Aorta (tissue), 5 donors: ENCODE measurements around the gene CEND1. TPM values are rescaled to one million over a fixed set of nuclear protein-coding genes. Genes with fewer than 3 reads are reported as not detected.

Source experiments
- ATAC-seq: fragments of 200-7000 bp; cut with Tn5 transposase; one replicate; pipeline ENCODE4 v1.9.1; 2022; ENCODE audit warnings: moderate library complexity; ENCODE audit not compliant: low FRiP score
- DNase-seq, 2 donors: peaks; one replicate each; pipeline ENCODE4 v3.0.0-alpha.2; 2020
- H3K27ac ChIP-seq, 2 donors: one replicate each; pipeline ENCODE4 v1.5.1; 2013; ENCODE audit warnings: low read length in 2 of 2, mild to moderate bottlenecking in 2 of 2, moderate library complexity in 2 of 2, control low read depth in 1 of 2, inconsistent platforms in 1 of 2, low read depth in 1 of 2
- H3K27me3 ChIP-seq, 2 donors: one replicate each; pipeline ENCODE4 v1.6.1; 2013; ENCODE audit warnings: control low read depth in 1 of 2, low read length in 1 of 2, mild to moderate bottlenecking in 1 of 2, moderate library complexity in 1 of 2; ENCODE audit not compliant: insufficient read depth in 2 of 2, control insufficient read depth in 1 of 2
- H3K36me3 ChIP-seq, 2 donors: one replicate each; pipeline ENCODE4 v1.6.1; 2013; ENCODE audit warnings: control low read depth in 1 of 2, low read length in 1 of 2, mild to moderate bottlenecking in 1 of 2; ENCODE audit not compliant: insufficient read depth in 2 of 2, control insufficient read depth in 1 of 2
- H3K4me1 ChIP-seq, 2 donors: one replicate each; pipeline ENCODE4 v1.6.1; 2013; ENCODE audit warnings: low read length in 2 of 2, control low read depth in 1 of 2, mild to moderate bottlenecking in 1 of 2, moderate library complexity in 1 of 2; ENCODE audit not compliant: insufficient read depth in 2 of 2, control insufficient read depth in 1 of 2
- H3K4me3 ChIP-seq, 2 donors: one replicate each; pipeline ENCODE4 v1.5.1; 2013; ENCODE audit warnings: low read length in 2 of 2, control low read depth in 1 of 2, mild to moderate bottlenecking in 1 of 2
- H3K9me3 ChIP-seq: one replicate; pipeline ENCODE4 v1.6.1; 2013; ENCODE audit warnings: mild to moderate bottlenecking, low read length; ENCODE audit not compliant: control insufficient read depth
- WGBS, 2 donors: extraction: QIAGEN DNeasy Blood & Tissue Kit; methylation state at CpG; one replicate each; pipeline ENCODE4 v1.1.7; 2013; 5-methylcytosine and 5-hydroxymethylcytosine counted together
- intact Hi-C, 2 donors: fragments of 100-400 bp; cut with DNase I; formaldehyde crosslinking; loops; one replicate each; pipeline versions ENCODE4 v1.14.2 to v1.15.0; 2022
- long read RNA-seq, 2 donors: library from polyadenylated mRNA; unstranded; transcript quantifications; one replicate each; pipeline ENCODE4 v2.0.0, GENCODE V29; 2020 to 2021
- polyA plus RNA-seq, 2 donors: library from polyadenylated mRNA; stranded (reverse); fragments of 200-250 nt; gene quantifications; one replicate each; pipeline ENCODE4 v1.2.3, GENCODE V29; 2013
- total RNA-seq, 2 donors: library from RNA; stranded (reverse); fragmentation: NEBNext Ultra II Directional; extraction: Animal tissue kit (Norgen Biotek cat#: 25700); gene quantifications; one replicate each; pipeline ENCODE4 v1.2.1, GENCODE V29; 2021
- donor health status: healthy with polysubstance abuse.
- donor health status: Bipolar disorder and iron deficiency.
- donor health status: DM: no; HTN: no; CAD: no.
- donor health status: DM: no; HTN: no; CAD: no.
- donor health status: DM: yes; HTN: yes; CAD: no.

CEND1 gene
- total RNA-seq: not detected
- under 1 TPM in 1 of 2 donors, not detected in 1; 0.10 TPM for polyA plus RNA-seq
- long read RNA-seq, donor 1: 0 reads
- long read RNA-seq, donor 2: 0 reads

DNA sequence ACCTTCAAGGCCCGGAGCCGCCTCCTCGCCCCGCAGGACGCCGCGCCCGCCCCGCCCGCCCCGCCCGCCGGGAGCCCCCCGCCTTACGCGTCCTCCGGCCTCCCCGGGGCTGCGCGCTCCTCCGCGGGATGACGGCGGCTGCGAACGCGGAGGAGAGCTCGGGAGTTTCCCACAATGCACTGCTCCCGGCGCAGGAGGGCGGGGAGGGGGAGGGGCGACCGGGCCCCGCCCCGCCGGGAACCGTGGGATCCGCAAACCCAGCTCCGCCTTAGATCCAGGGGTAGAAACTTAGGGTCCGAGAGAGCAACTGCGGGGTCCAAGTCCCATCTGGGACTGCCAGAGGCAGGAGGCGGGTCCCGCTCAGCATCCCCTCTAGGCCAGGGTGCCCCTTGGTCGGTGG lies at the start of gene CEND1:
CEND1 (minus strand) TSS at position 148 of the 400 bp plus-strand sequence. CDS start 1,514 bp downstream, outside the sequence.
- WGBS, 2 donors: 3 to 5% methylated on average over 28 to 44 of the region's 44 CpGs
- Histone ChIP-seq H3K9me3 (no peaks in the 10 kb centered on the region), H3K4me3 (no peak within 1 kb of the TSS), H3K27ac (no peak within 1 kb of the TSS), H3K27me3 (no peaks in the 10 kb centered on the region), H3K36me3 (no peaks in the 10 kb centered on the region), H3K4me1 (no peaks in the 10 kb centered on the region)
- ATAC-seq (no peak), DNase-seq (no peak)
- intact Hi-C loops: no loop called here

DNA sequence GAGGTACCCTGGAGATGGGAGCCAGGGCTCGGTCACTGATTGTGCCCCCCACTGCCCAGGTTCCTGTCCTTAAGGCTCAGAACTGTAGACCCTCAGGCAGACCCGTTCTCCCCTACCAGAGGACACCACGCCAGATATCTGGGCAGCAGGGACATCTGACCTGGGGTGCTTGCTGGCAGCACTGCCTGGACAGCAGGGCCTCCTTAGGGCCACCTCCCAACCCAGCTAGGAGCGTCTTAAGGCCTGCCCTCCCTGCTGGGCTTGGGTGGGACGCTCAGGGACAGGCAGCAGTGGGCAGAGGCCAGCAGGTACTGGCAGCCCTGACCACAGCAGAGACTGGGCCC lies 49.4 kb upstream of the CEND1 start:
- no peak overlapping the region for H3K27ac ChIP-seq
- no peak for ATAC-seq
- H3K36me3 ChIP-seq: peaks cover 0 to 11% of the 10 kb centered on the region in 2 donors
- H3K27me3 ChIP-seq: peaks cover 0 to 2% of the 10 kb centered on the region in 2 donors
- H3K4me1 ChIP-seq: no peaks in the 10 kb centered on the region
- H3K9me3 ChIP-seq: no peaks in the 10 kb centered on the region
- no peak for DNase-seq
- H3K4me3 ChIP-seq: no peak overlapping the region
- WGBS, 2 donors: 73 to 76% methylated on average over 5 of the region's 5 CpGs
- intact Hi-C loops: no loop called here

DNA sequence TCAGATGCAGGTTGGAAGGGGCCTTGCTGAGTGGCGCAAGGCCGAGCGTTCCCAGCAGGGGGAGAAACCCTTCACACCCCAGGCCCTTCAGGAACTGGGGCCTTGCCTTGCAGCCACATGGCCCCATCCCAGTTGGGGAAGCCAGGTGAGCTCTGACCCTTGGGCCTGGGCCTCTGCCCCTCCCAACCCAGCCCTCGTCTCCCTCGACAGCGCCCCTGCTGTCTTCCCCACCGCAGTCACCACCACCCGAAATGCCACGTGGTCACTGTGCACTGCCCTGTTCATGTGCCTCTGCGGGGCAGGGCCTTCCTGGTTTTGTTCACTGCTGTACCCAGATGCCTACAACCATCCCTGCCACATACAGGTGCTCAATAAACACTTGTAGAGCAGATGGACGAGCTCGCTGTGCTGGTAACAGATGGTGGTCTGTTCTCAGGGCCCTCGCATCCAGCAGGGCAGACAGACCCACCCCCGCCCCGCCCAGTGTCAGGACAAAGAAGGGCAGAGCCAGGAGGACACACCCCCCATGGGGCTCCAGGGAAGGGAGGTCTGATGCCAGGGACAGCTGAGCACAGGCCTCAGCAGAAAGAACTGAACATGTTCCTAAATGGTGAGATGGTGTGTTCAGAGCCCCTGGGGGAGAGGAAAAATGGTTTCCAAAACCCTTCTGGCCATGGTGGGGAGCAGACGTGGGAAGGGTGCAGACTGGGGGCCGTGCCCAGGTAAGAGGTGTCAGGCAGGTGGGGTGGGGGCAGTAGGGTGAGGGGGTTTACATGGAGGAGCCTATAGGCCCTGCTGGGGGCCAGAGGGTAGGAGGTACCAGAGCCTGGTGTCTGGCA lies 48.8 kb upstream of the CEND1 start:
- no peaks in the 10 kb centered on the region for H3K4me1 ChIP-seq
- 36 to 37% methylated on average over 15 to 17 of the region's 17 CpGs for WGBS, 2 donors
- no peak for ATAC-seq

DNA sequence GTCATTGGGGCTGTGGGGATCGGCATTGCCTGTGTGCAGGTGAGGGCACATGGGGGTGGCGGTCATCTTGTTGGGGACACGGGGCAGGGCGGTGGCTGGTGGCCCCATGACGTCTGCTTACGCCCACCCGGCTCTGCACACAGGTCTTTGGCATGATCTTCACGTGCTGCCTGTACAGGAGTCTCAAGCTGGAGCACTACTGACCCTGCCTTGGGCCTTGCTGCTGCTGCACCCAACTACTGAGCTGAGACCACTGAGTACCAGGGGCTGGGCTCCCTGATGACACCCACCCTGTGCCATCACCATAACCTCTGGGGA lies 48.1 kb upstream of the CEND1 start:
- Histone ChIP-seq H3K9me3 (no peaks in the 10 kb centered on the region), H3K27me3 (peaks cover 0 to 2% of the 10 kb centered on the region in 2 donors), H3K4me1 (no peaks in the 10 kb centered on the region), H3K36me3 (peaks cover 0 to 11% of the 10 kb centered on the region in 2 donors), H3K4me3 (no peak overlapping the region), H3K27ac (no peak overlapping the region)
- no peak for DNase-seq
- 56 to 67% methylated on average over 8 of the region's 8 CpGs for WGBS, 2 donors
- ATAC-seq: no peak
- intact Hi-C loops: no loop called here

More for the DNA sequence above, 48.8 kb upstream of the CEND1 start:
- H3K27me3 ChIP-seq: peaks cover 0 to 2% of the 10 kb centered on the region in 2 donors
- no peak overlapping the region for H3K4me3 ChIP-seq
- no peaks in the 10 kb centered on the region for H3K9me3 ChIP-seq
- intact Hi-C loops: no loop called here
- H3K36me3 ChIP-seq: peaks cover 0 to 11% of the 10 kb centered on the region in 2 donors
- no peak for DNase-seq
- no peak overlapping the region for H3K27ac ChIP-seq

DNA sequence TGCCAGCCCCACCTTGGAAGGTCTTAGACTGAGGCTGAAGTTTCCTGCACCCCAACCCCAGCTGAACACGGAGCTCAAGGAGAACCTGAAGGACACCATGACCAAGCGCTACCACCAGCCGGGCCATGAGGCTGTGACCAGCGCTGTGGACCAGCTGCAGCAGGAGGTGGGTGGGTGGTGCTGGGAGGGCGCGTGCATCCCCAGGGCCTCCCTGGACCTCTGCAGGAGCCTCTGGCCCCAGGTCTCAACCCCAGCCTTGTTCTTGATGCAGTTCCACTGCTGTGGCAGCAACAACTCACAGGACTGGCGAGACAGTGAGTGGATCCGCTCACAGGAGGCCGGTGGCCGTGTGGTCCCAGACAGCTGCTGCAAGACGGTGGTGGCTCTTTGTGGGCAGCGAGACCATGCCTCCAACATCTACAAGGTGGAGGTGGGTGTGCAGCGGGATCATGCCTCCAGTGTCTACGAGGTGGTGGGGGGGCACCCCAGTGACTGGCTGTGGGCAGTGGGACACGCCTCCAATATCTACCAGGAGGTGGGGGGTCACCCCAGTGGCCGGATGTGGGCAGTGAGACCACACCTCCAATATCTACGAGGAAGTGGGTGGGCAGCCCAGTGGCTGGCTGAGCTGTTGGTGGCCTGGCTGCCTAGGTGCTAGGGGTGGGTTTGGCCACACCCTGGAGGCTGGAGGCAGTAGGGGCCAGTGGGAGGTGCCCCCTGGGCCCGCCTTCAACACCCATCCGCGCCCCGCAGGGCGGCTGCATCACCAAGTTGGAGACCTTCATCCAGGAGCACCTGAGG lies 47.5 kb upstream of the CEND1 start:
- intact Hi-C loops: no loop called here
- H3K4me3 ChIP-seq: no peak overlapping the region
- peaks cover 0 to 11% of the 10 kb centered on the region in 2 donors for H3K36me3 ChIP-seq
- 76 to 77% methylated on average over 22 of the region's 22 CpGs for WGBS, 2 donors
- H3K4me1 ChIP-seq: no peaks in the 10 kb centered on the region
- H3K9me3 ChIP-seq: no peaks in the 10 kb centered on the region
- DNase-seq: no peak
- no peak overlapping the region for H3K27ac ChIP-seq
- H3K27me3 ChIP-seq: peaks cover 0 to 2% of the 10 kb centered on the region in 2 donors
- ATAC-seq: no peak

DNA sequence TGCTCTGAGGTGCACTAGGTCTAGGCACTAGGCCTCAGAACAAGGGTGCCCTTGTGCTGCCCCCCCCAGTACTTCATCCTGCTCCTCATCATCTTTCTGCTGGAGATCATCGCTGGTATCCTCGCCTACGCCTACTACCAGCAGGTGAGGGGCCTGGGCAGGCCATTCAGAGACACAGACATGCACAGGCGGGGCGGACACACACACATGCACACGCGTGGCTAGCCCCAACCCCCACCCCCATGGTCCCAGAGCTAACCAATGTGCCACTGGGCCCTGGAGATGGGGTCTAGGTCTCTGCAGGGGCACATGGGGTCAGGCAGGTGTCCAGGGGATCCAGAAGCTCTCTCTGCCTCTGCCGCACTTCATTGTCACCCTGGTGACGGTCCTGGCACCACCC lies 46.8 kb upstream of the CEND1 start:
- Histone ChIP-seq H3K9me3 (no peaks in the 10 kb centered on the region), H3K4me1 (no peaks in the 10 kb centered on the region), H3K36me3 (peaks cover 0 to 11% of the 10 kb centered on the region in 2 donors), H3K27me3 (no peaks in the 10 kb centered on the region), H3K4me3 (no peak overlapping the region), H3K27ac (no peak overlapping the region)
- WGBS, 2 donors: 77 to 82% methylated on average over 9 of the region's 9 CpGs
- intact Hi-C loops: no loop called here
- DNase-seq (no peak), ATAC-seq (no peak)

DNA sequence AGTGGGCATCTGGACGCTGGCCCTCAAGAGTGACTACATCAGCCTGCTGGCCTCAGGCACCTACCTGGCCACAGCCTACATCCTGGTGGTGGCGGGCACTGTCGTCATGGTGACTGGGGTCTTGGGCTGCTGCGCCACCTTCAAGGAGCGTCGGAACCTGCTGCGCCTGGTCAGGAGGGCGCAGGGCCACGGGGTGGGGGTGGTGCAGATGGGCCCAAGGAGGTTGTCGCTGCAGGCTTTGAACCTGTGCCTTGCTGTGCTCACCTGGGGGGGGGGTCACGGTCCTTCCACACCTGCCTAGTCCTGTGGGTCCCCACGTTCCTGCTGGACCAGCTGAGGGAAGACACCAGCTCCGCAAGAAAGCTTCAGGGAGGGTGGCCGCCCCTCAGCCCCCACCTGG lies 46.4 kb upstream of the CEND1 start:
- WGBS, 2 donors: 83 to 85% methylated on average over 14 of the region's 14 CpGs

DNA sequence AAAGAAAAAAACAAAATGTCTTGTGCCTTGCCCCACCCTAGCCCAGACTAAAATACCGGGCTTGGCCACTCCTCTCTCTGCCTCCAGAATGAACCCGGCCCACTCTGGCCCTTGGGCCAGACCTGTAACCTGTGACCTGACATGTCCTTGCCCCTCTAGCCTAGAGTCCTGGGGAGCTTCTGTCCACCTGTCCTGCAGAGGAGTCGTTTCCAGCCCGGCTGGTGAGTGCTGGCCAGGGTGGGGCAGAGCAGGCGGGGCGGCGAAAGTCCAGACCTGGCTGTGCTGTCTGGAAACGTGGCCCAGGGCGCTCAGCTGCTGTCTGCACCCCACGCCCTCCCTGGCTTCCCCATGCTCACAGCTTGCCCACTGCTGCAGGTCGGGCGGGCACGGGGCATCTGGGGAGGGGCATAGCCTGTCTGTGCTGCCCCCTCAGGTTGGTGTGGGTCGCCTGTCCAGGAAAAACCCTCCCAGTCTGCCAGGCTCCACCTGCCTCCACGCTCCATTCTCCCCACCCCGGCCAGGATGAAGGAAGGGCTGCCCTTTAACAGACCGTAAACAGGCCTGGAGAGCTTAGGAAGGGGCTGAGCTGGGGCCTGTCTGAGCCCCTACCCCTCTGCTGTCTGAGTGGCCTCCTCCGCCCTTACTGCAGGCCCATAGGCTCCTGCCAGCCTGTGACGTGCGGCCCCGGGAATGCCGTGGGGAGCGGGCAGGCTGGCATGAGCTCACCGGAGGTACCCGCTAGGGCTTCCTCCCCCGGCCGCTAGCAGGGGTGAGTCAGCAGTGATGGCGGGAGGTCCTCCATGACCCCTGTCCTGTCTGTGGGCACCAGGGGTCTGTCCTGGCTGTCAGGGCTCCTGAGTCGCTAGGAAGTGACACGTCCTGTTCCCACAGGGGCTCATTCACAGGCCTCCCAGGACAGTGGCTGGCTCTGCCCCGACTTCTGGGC lies 44.8 kb upstream of the CEND1 start:
- Histone ChIP-seq H3K4me1 (no peaks in the 10 kb centered on the region), H3K27me3 (no peaks in the 10 kb centered on the region), H3K36me3 (peaks cover 0 to 11% of the 10 kb centered on the region in 2 donors), H3K27ac (peak overlapping the region; percentile 84 to 90), H3K9me3 (no peaks in the 10 kb centered on the region), H3K4me3 (no peak overlapping the region)
- intact Hi-C loops: no loop called here
- ATAC-seq (peak; percentile 71), DNase-seq (peak; percentile 93 to 96)
- WGBS, 2 donors: 1 to 3% methylated on average over 31 of the region's 31 CpGs

More for the DNA sequence above, 46.4 kb upstream of the CEND1 start:
- H3K36me3 ChIP-seq: peaks cover 0 to 11% of the 10 kb centered on the region in 2 donors
- no peak for DNase-seq
- no peaks in the 10 kb centered on the region for H3K9me3 ChIP-seq
- H3K27ac ChIP-seq: no peak overlapping the region
- no peak overlapping the region for H3K4me3 ChIP-seq
- intact Hi-C loops: no loop called here
- ATAC-seq: no peak
- no peaks in the 10 kb centered on the region for H3K4me1 ChIP-seq
- H3K27me3 ChIP-seq: no peaks in the 10 kb centered on the region
